GM19099 (cell line): Measurements from ENCODE around the gene WDPCP.

Experiments
- POLR2A ChIP-seq: IDR thresholded peaks from 3 replicates; pipeline ENCODE4 v1.6.1; 2011; ENCODE audit warnings: low read depth; ENCODE audit not compliant: insufficient read length; ENCODE audit errors: extremely low read depth

Gene WDPCP

GRCh38 chr2:63506320-63506719 is 82.0 kb downstream of the WDPCP start:
- no peak for TF ChIP-seq POLR2A

GRCh38 chr2:63503818-63504217 is 84.5 kb downstream of the WDPCP start:
- no peak for TF ChIP-seq POLR2A

- no peak for TF ChIP-seq POLR2A
Measured at GRCh38 chr2:63500398-63500797, 87.9 kb downstream of the WDPCP start.

- no peak for TF ChIP-seq POLR2A
Measured at GRCh38 chr2:63497576-63497975, 90.7 kb downstream of the WDPCP start.

- TF ChIP-seq POLR2A: no peak
Measured at GRCh38 chr2:63494968-63495367, 93.3 kb downstream of the WDPCP start.

- TF ChIP-seq POLR2A: no peak
Measured at GRCh38 chr2:63494100-63494499, 94.2 kb downstream of the WDPCP start.

- no peak for TF ChIP-seq POLR2A
Measured at GRCh38 chr2:63488118-63488713, 100.1 kb downstream of the WDPCP start.

- no peak for TF ChIP-seq POLR2A
Measured at GRCh38 chr2:63486861-63487290, 101.4 kb downstream of the WDPCP start.

- no peak for TF ChIP-seq POLR2A
Measured at GRCh38 chr2:63484901-63485300, 103.4 kb downstream of the WDPCP start.

GRCh38 chr2:63484481-63484880 is 103.8 kb downstream of the WDPCP start:
- no peak for TF ChIP-seq POLR2A

GRCh38 chr2:63477686-63478085 is 110.6 kb downstream of the WDPCP start:
- no peak for TF ChIP-seq POLR2A

GRCh38 chr2:63465633-63466032 is 122.6 kb downstream of the WDPCP start:
- TF ChIP-seq POLR2A: no peak

GRCh38 chr2:63463142-63463541 is 125.1 kb downstream of the WDPCP start:
- no peak for TF ChIP-seq POLR2A

- no peak for TF ChIP-seq POLR2A
Measured at GRCh38 chr2:63446658-63447057, 141.6 kb downstream of the WDPCP start.

- no peak for TF ChIP-seq POLR2A
Measured at GRCh38 chr2:63444565-63445288, 143.6 kb downstream of the WDPCP start.

GRCh38 chr2:63440612-63441011 is 147.7 kb downstream of the WDPCP start:
- TF ChIP-seq POLR2A: no peak
